Measurements from ENCODE around the gene INMT.

DNA sequence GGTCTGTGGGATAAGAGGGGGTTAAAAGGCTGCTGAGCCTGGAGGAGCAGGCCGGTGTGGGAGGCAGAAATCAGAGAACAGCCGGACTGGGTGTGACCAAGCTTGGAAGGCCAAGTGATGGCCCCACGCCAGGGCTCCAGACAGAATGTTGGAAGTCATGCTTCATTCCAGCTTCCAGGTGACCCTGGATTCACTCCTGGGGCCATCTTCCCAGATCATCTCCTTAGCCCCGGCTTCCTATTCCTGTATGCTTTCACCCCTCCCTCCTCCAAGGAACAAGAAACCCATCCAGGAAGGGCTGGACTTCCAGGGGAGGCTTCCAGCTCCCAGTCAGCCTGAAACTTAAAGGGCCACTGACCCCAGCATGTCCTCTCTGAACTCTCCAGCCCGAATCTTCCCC, 1.0 kb downstream of the INMT start:
- TF ChIP-seq, protein P1, sequence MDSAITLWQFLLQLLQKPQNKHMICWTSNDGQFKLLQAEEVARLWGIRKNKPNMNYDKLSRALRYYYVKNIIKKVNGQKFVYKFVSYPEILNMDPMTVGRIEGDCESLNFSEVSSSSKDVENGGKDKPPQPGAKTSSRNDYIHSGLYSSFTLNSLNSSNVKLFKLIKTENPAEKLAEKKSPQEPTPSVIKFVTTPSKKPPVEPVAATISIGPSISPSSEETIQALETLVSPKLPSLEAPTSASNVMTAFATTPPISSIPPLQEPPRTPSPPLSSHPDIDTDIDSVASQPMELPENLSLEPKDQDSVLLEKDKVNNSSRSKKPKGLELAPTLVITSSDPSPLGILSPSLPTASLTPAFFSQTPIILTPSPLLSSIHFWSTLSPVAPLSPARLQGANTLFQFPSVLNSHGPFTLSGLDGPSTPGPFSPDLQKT (IDR thresholded peaks at IDR 0.05; ENCODE audit: borderline replicate concordance, low read depth, low read length), result no peak
- TF ChIP-seq, protein P2, sequence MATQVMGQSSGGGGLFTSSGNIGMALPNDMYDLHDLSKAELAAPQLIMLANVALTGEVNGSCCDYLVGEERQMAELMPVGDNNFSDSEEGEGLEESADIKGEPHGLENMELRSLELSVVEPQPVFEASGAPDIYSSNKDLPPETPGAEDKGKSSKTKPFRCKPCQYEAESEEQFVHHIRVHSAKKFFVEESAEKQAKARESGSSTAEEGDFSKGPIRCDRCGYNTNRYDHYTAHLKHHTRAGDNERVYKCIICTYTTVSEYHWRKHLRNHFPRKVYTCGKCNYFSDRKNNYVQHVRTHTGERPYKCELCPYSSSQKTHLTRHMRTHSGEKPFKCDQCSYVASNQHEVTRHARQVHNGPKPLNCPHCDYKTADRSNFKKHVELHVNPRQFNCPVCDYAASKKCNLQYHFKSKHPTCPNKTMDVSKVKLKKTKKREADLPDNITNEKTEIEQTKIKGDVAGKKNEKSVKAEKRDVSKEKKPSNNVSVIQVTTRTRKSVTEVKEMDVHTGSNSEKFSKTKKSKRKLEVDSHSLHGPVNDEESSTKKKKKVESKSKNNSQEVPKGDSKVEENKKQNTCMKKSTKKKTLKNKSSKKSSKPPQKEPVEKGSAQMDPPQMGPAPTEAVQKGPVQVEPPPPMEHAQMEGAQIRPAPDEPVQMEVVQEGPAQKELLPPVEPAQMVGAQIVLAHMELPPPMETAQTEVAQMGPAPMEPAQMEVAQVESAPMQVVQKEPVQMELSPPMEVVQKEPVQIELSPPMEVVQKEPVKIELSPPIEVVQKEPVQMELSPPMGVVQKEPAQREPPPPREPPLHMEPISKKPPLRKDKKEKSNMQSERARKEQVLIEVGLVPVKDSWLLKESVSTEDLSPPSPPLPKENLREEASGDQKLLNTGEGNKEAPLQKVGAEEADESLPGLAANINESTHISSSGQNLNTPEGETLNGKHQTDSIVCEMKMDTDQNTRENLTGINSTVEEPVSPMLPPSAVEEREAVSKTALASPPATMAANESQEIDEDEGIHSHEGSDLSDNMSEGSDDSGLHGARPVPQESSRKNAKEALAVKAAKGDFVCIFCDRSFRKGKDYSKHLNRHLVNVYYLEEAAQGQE (tag by site-specific recombination; IDR thresholded peaks at IDR 0.05), result no peak
- TF ChIP-seq, protein P3, sequence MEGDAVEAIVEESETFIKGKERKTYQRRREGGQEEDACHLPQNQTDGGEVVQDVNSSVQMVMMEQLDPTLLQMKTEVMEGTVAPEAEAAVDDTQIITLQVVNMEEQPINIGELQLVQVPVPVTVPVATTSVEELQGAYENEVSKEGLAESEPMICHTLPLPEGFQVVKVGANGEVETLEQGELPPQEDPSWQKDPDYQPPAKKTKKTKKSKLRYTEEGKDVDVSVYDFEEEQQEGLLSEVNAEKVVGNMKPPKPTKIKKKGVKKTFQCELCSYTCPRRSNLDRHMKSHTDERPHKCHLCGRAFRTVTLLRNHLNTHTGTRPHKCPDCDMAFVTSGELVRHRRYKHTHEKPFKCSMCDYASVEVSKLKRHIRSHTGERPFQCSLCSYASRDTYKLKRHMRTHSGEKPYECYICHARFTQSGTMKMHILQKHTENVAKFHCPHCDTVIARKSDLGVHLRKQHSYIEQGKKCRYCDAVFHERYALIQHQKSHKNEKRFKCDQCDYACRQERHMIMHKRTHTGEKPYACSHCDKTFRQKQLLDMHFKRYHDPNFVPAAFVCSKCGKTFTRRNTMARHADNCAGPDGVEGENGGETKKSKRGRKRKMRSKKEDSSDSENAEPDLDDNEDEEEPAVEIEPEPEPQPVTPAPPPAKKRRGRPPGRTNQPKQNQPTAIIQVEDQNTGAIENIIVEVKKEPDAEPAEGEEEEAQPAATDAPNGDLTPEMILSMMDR (tag by site-specific recombination; IDR thresholded peaks at IDR 0.05), result no peak

Measured in HEK293 (cell line).